Rectal smooth muscle tissue (tissue), 1 donor: ENCODE data around the gene DLEC1.
"Not testable (repeated sequence)": the region's sequence is repeated elsewhere in the genome, so short reads cannot be mapped to it uniquely, and the experiment has no call there.

Source experiments
- H3K27ac ChIP-seq: one replicate; pipeline ENCODE4 v1.7.0; 2013; ENCODE audit warnings: low read depth, low read length, inconsistent platforms
- H3K27me3 ChIP-seq: one replicate; pipeline ENCODE4 v1.7.0; 2013; ENCODE audit warnings: low read length; ENCODE audit not compliant: control insufficient read depth, insufficient read depth
- H3K36me3 ChIP-seq: one replicate; pipeline ENCODE4 v1.7.0; 2013; ENCODE audit warnings: low read length; ENCODE audit not compliant: control insufficient read depth, insufficient read depth
- H3K4me1 ChIP-seq: one replicate; pipeline ENCODE4 v1.7.0; 2013; ENCODE audit warnings: low read length; ENCODE audit not compliant: control insufficient read depth, insufficient read depth
- H3K4me3 ChIP-seq: one replicate; pipeline ENCODE4 v1.7.0; 2013; ENCODE audit warnings: low read length
- H3K9ac ChIP-seq: one replicate; pipeline ENCODE4 v1.7.0; 2013; ENCODE audit warnings: low read length

DLEC1 gene

GRCh38 chr3:38154033-38154494 is 115.1 kb downstream of the DLEC1 start:
- Histone ChIP-seq H3K27me3 (no peaks in the 10 kb centered on the region), H3K27ac (no peak overlapping the region), H3K36me3 (no peaks in the 10 kb centered on the region), H3K4me3 (no peak overlapping the region), H3K9ac (no peak overlapping the region), H3K4me1 (no peaks in the 10 kb centered on the region)

DNA sequence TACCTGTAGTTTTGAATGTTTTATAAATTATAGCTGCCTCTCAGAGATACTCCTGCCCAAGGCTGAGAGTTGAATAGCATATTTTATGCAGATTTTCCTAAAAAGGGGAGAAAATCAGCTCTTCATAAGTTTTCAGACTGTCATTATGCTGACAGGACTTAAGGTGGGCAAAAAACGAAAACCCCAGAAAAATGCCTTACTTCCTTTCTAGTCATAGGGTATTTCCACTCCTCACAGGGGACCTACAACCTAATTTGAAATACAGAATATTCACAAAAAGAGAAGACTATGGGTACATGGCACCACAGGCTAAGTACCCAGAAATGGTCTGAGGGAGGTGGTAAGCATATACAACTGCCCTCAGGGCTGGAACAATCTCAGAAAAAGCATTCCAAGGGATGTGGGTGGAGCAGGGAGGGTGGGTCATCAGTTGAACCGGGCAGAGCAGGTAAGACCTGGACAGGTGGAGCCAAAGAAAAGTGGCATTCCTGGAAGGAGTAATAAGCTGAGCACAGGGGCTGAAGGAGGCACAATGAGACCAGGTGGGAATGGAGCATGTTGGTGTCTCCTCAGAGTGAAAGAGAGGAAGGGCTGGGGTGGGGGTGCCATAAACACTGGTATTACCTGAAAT is 115.7 kb downstream of the DLEC1 start:
- no peak overlapping the region for H3K9ac ChIP-seq
- no peaks in the 10 kb centered on the region for H3K27me3 ChIP-seq
- no peaks in the 10 kb centered on the region for H3K4me1 ChIP-seq
- no peak overlapping the region for H3K4me3 ChIP-seq
- no peak overlapping the region for H3K27ac ChIP-seq
- H3K36me3 ChIP-seq = no peaks in the 10 kb centered on the region

DNA sequence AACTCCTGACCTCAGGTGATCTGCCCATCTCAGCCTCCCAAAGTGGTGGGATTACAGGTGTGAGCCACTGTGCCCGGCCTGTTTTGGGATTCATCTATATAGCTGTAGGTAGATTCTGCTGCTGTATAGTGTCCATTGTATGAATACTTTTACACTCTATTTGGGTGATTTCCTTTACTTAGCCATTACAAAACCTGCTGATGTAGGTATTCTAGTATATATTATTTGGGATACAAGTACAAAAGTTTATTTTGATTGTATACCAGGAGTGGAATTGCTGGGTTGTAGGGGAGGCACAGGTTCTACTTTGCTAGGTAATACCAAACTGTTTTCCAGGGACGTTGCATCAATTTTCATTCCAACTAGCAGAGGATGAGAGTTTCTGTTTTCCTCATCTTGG is 116.8 kb downstream of the DLEC1 start:
- H3K4me3 ChIP-seq = no peak overlapping the region
- H3K9ac ChIP-seq = no peak overlapping the region
- H3K27me3 ChIP-seq = no peaks in the 10 kb centered on the region
- no peak overlapping the region for H3K27ac ChIP-seq
- H3K4me1 ChIP-seq = no peaks in the 10 kb centered on the region
- H3K36me3 ChIP-seq = no peaks in the 10 kb centered on the region

- Histone ChIP-seq H3K36me3 (no peaks in the 10 kb centered on the region), H3K27ac (no peak overlapping the region)
Observed at GRCh38 chr3:38157117-38157516, 118.1 kb downstream of the DLEC1 start.

DNA sequence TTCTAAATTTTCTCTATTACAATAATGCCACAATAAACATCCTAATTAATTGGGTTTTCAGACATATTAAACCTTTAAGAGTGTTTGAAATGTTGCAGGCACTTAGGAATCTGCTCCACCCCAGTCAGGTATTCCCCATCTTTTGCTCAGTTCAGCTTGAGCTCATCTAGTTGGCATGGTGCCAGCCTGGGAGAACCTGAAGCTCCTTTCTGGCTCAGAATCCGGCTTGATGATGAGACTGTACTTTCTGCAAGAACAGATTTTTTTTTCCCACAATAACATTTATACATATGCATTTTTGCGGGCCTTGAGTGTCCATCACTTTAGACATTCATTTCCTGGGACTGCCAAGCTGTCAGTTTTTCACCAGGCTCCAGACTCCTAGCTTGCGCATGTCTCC is 118.6 kb downstream of the DLEC1 start:
- no peak overlapping the region for H3K4me3 ChIP-seq
- no peak overlapping the region for H3K27ac ChIP-seq
- H3K36me3 ChIP-seq = no peaks in the 10 kb centered on the region
- no peak overlapping the region for H3K9ac ChIP-seq
- H3K4me1 ChIP-seq = no peaks in the 10 kb centered on the region
- no peaks in the 10 kb centered on the region for H3K27me3 ChIP-seq

More at GRCh38 chr3:38157117-38157516, 118.1 kb downstream of the DLEC1 start:
- Histone ChIP-seq H3K27me3 (no peaks in the 10 kb centered on the region), H3K9ac (no peak overlapping the region), H3K4me1 (no peaks in the 10 kb centered on the region), H3K4me3 (no peak overlapping the region)

- no peak overlapping the region for H3K27ac ChIP-seq
- H3K4me3 ChIP-seq = no peak overlapping the region
- H3K4me1 ChIP-seq = no peaks in the 10 kb centered on the region
- no peak overlapping the region for H3K9ac ChIP-seq
- H3K27me3 ChIP-seq = no peaks in the 10 kb centered on the region
- no peaks in the 10 kb centered on the region for H3K36me3 ChIP-seq
Observed at GRCh38 chr3:38158472-38158871, 119.5 kb downstream of the DLEC1 start.

- not testable (repeated sequence) for H3K4me3 ChIP-seq, H3K4me1 ChIP-seq, H3K27me3 ChIP-seq, H3K36me3 ChIP-seq, H3K9ac ChIP-seq, H3K27ac ChIP-seq
Observed at GRCh38 chr3:38160704-38161103, 121.7 kb downstream of the DLEC1 start.

DNA sequence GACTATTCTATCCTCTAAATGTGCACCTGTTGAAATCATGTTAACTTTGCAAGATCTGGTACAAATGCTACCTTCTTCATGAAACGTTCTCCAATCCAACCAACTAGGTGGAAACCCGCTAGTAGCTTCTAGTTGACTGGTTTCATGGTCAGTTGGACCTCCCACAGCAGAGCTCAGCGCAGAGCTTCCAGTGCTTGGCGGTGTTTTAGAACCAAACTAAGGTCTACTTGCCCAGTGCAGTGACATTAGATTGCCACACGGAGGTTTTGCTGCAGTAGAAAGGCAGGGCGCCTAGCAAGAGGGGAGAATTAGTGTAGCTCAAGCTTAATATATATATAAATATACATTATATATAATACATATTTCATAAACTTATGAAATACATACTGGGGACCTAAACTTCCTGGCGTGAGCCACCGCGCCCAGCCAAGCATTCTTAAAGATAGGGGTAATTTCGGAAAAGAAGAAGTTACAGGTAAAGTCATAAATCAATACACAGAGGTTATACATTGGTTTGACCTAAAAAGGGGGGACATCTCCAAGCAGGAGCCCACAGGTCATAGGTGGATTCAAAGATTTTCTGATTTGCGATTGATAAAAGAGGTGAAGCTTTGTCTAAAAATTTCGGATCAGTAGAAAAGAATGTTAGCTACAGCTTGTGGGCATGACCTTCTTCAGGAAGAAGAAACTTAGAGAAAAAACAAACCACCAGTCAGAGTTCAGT is 124.3 kb downstream of the DLEC1 start:
- H3K4me3 ChIP-seq = no peak overlapping the region
- H3K4me1 ChIP-seq = peaks cover 4% of the 10 kb centered on the region
- H3K27ac ChIP-seq = no peak overlapping the region
- no peak overlapping the region for H3K9ac ChIP-seq
- H3K27me3 ChIP-seq = no peaks in the 10 kb centered on the region
- no peaks in the 10 kb centered on the region for H3K36me3 ChIP-seq

- H3K9ac ChIP-seq = peak overlapping the region; percentile 29
- peak overlapping the region; percentile 84 for H3K4me3 ChIP-seq
- H3K4me1 ChIP-seq = peaks cover 4% of the 10 kb centered on the region
- no peaks in the 10 kb centered on the region for H3K27me3 ChIP-seq
- H3K36me3 ChIP-seq = no peaks in the 10 kb centered on the region
- peak overlapping the region; percentile 99 for H3K27ac ChIP-seq
Observed at GRCh38 chr3:38163841-38164642, 125.0 kb downstream of the DLEC1 start.

GRCh38 chr3:38164643-38164951 is 125.6 kb downstream of the DLEC1 start:
- Histone ChIP-seq H3K9ac (peak overlapping the region; percentile 29), H3K27me3 (no peaks in the 10 kb centered on the region), H3K4me3 (peak overlapping the region; percentile 84), H3K36me3 (no peaks in the 10 kb centered on the region), H3K27ac (peak overlapping the region; percentile 99), H3K4me1 (peaks cover 4% of the 10 kb centered on the region)

DNA sequence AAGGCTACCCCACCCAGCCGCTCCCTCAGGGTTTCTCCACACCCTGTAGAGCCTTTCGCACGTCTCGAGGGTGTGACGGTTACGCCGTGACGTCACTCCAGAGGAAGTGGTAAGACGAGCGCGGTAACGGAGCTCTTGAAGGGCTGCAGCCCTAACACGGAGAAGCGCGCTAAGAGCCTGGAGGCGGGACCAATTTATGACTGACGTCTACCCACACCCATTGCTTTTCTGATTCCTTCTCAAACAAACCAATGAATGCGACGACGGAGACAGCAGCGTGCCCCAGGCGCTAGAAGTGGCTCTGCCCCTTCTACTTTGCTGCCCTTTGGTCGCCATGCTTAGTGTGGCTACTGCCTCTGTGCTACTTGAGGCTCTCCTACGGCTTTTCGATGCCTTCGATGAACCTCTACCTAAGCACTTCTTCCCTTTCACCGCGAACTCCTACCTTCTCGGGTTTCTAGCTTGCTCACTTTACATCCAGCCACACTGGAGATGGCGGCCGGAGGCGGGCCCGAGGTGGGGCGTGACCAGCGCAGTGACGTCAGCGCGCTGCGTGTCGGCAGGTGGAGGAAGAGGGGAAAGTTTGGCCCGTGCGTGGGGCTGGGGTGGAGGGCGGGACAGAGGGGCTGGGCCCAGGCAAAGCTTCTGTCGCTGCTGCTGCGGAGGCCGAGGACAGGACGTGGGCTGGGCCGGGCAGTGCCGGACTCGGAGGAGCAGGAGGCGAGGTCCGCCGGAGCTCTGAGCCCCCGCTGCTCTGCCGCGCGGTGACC is 126.1 kb downstream of the DLEC1 start, which contains the start of gene OXSR1:
Gene OXSR1, plus strand, starts transcription at position 586 of the 770 bp plus-strand sequence. CDS start 340 bp downstream, outside the sequence.
- Histone ChIP-seq H3K4me1 (peaks cover 4% of the 10 kb centered on the region), H3K27me3 (no peaks in the 10 kb centered on the region), H3K4me3 (peak within 1 kb of the TSS; percentile 84), H3K9ac (peak within 1 kb of the TSS; percentile 77), H3K36me3 (no peaks in the 10 kb centered on the region), H3K27ac (peak within 1 kb of the TSS; percentile 99)
